T-helper 2 cell treated with Interferon-gamma antibody and Interleukin-4, amounts not matched to agents 5 μg/mL and 100 μg/mL, for 36 hours (primary cell): ENCODE results near the gene KLHL21.

Experiments
- DNase-seq: peaks from one replicate; pipeline ENCODE4 v3.0.0; 2021; ENCODE audit warnings: low spot score
- H3K27ac Mint-ChIP-seq: one replicate; pipeline ENCODE4 v1.8.0; 2021; ENCODE audit warnings: mild to moderate bottlenecking, mixed read lengths
- H3K27me3 Mint-ChIP-seq: one replicate; pipeline ENCODE4 v1.8.0; 2021; ENCODE audit warnings: low read depth, mixed read lengths
- H3K36me3 Mint-ChIP-seq: one replicate; pipeline ENCODE4 v1.8.0; 2021; ENCODE audit warnings: low read depth, mixed read lengths
- H3K4me1 Mint-ChIP-seq: one replicate; pipeline ENCODE4 v1.8.0; 2021; ENCODE audit warnings: low read depth, mixed read lengths
- H3K4me3 Mint-ChIP-seq: one replicate; pipeline ENCODE4 v1.8.0; 2022; ENCODE audit warnings: mild to moderate bottlenecking, moderate library complexity, mixed read lengths
- H3K9me3 Mint-ChIP-seq: one replicate; pipeline ENCODE4 v1.8.0; 2021; ENCODE audit warnings: mixed read lengths

The KLHL21 gene

GRCh38 chr1:6554031-6554906 is 48.4 kb downstream of the KLHL21 start, which contains the start of gene NOL9:
TSS of gene NOL9 (minus strand) at chr1:6554513. CDS start at chr1:6554502, 11 bp downstream.
- H3K4me1 Mint-ChIP-seq = peaks cover 11% of the 10 kb centered on the region
- H3K36me3 Mint-ChIP-seq = peaks cover 12% of the 10 kb centered on the region
- peak within 1 kb of the TSS; percentile 83 for H3K4me3 Mint-ChIP-seq
- H3K27me3 Mint-ChIP-seq = no peaks in the 10 kb centered on the region
- peak; percentile 94 for DNase-seq
- peak within 1 kb of the TSS; percentile 79 for H3K27ac Mint-ChIP-seq
- no peaks in the 10 kb centered on the region for H3K9me3 Mint-ChIP-seq

- Mint-ChIP-seq H3K4me3 (peak overlapping the region; percentile 8), H3K9me3 (no peaks in the 10 kb centered on the region), H3K27me3 (no peaks in the 10 kb centered on the region), H3K4me1 (peaks cover 30% of the 10 kb centered on the region), H3K27ac (peak overlapping the region; percentile 83), H3K36me3 (peaks cover 52% of the 10 kb centered on the region)
- DNase-seq = no peak
These were observed 55.4 kb downstream of the KLHL21 start for GRCh38 chr1:6547301-6547700.

- no peak for DNase-seq
- peaks cover 56% of the 10 kb centered on the region for H3K36me3 Mint-ChIP-seq
- peak overlapping the region; percentile 83 for H3K27ac Mint-ChIP-seq
- peak overlapping the region; percentile 46 for H3K4me3 Mint-ChIP-seq
- peaks cover 26% of the 10 kb centered on the region for H3K4me1 Mint-ChIP-seq
- no peaks in the 10 kb centered on the region for H3K27me3 Mint-ChIP-seq
- no peaks in the 10 kb centered on the region for H3K9me3 Mint-ChIP-seq
These were observed 56.3 kb downstream of the KLHL21 start for GRCh38 chr1:6546326-6546725.

- Mint-ChIP-seq H3K27me3 (no peaks in the 10 kb centered on the region), H3K4me1 (peaks cover 26% of the 10 kb centered on the region), H3K36me3 (peaks cover 58% of the 10 kb centered on the region), H3K27ac (peak overlapping the region; percentile 81), H3K4me3 (peak overlapping the region; percentile 46), H3K9me3 (no peaks in the 10 kb centered on the region)
- no peak for DNase-seq
These were observed 57.2 kb downstream of the KLHL21 start for GRCh38 chr1:6545276-6546112.

GRCh38 chr1:6544831-6545230 is 57.8 kb downstream of the KLHL21 start:
- Mint-ChIP-seq H3K4me3 (peak overlapping the region; percentile 54), H3K27me3 (no peaks in the 10 kb centered on the region), H3K9me3 (no peaks in the 10 kb centered on the region), H3K4me1 (peaks cover 25% of the 10 kb centered on the region), H3K36me3 (peaks cover 55% of the 10 kb centered on the region), H3K27ac (peak overlapping the region; percentile 81)
- no peak for DNase-seq
